ENCODE data around the gene CXCL5. TPM values are rescaled to one million over a fixed set of nuclear protein-coding genes. Genes with fewer than 3 reads are reported as not detected.
"Not testable (repeated sequence)": the region's sequence is repeated elsewhere in the genome, so short reads cannot be mapped to it uniquely, and the experiment has no call there.

CXCL5 gene
- total RNA-seq, 1 donor from 2014 or later = 0.13 TPM

- DNase-seq (ENCODE audit: low read depth in 2 of 2) = no peak
Measured at GRCh38 chr4:73974352-73974751, 24.1 kb downstream of the CXCL5 start.

GRCh38 chr4:73970945-73971344 lies 27.5 kb downstream of the CXCL5 start:
- DNase-seq (ENCODE audit: low read depth in 2 of 2) = no peak

GRCh38 chr4:73970011-73970410 lies 28.5 kb downstream of the CXCL5 start:
- DNase-seq (ENCODE audit: low read depth in 2 of 2) = no peak

GRCh38 chr4:73967866-73968265 lies 30.6 kb downstream of the CXCL5 start:
- no peak for DNase-seq (ENCODE audit: low read depth in 2 of 2)

- peak in 1 of 2 donors; percentile 28 for DNase-seq (ENCODE audit: low read depth in 2 of 2)
Measured at GRCh38 chr4:73964862-73965611, 33.4 kb downstream of the CXCL5 start.

GRCh38 chr4:73962724-73963123 lies 35.8 kb downstream of the CXCL5 start:
- no peak for DNase-seq (ENCODE audit: low read depth in 2 of 2)

- not testable (repeated sequence) for DNase-seq (ENCODE audit: low read depth in 2 of 2)
Measured at GRCh38 chr4:73959041-73959440, 39.4 kb downstream of the CXCL5 start.

GRCh38 chr4:73952352-73952751 lies 46.1 kb downstream of the CXCL5 start:
- DNase-seq (ENCODE audit: low read depth in 2 of 2) = no peak

GRCh38 chr4:73950376-73950920 lies 48.0 kb downstream of the CXCL5 start:
- not testable (repeated sequence) for DNase-seq (ENCODE audit: low read depth in 2 of 2)

GRCh38 chr4:73948990-73949706 lies 49.3 kb downstream of the CXCL5 start:
- DNase-seq (ENCODE audit: low read depth in 2 of 2) = no peak

GRCh38 chr4:73948291-73948690 lies 50.2 kb downstream of the CXCL5 start:
- DNase-seq (ENCODE audit: low read depth in 2 of 2) = no peak

GRCh38 chr4:73947239-73947985 lies 51.1 kb downstream of the CXCL5 start:
- DNase-seq (ENCODE audit: low read depth in 2 of 2) = no peak

- no peak for DNase-seq (ENCODE audit: low read depth in 2 of 2)
Measured at GRCh38 chr4:73945674-73946449, 52.6 kb downstream of the CXCL5 start.

Other genes with a start within 250 kb of the CXCL5 start
- 0.26 and 0.63 TPM in 2 replicates for gene CXCL6, start 162.0 kb downstream of the CXCL5 start, total RNA-seq
- gene PF4V1, start 145.4 kb downstream of the CXCL5 start, total RNA-seq = not detected in 2 replicates
- 5.6 and 18.0 TPM in 2 replicates for gene CXCL1, start 129.3 kb downstream of the CXCL5 start, total RNA-seq
- gene PF4, start 16.6 kb downstream of the CXCL5 start, total RNA-seq = not detected in 2 replicates
- not detected in 2 replicates for gene PPBP, start 10.5 kb downstream of the CXCL5 start, total RNA-seq
- under 0.01 and 0.13 TPM in 2 replicates for gene CXCL3, start 40.0 kb upstream of the CXCL5 start, total RNA-seq
- 0.51 and 2.5 TPM in 2 replicates for gene CXCL2, start 100.5 kb upstream of the CXCL5 start, total RNA-seq
- gene MTHFD2L, start 159.4 kb upstream of the CXCL5 start, total RNA-seq = 13.2 and 14.4 TPM in 2 replicates